Astrocyte (in vitro differentiated cells and primary cell): ENCODE results near the gene LRRC31. TPM values are rescaled to one million over a fixed set of nuclear protein-coding genes. Genes with fewer than 3 reads are reported as not detected.
A peak's percentile ranks its signal among the peaks of the same experiment; 100 is the strongest.

Source experiments
- DNase-seq: peaks from one replicate; pipeline ENCODE4 v3.0.0-alpha.2; 2010; ENCODE audit warnings: low read depth
- FAIRE-seq: peaks from 2 replicates; lab custom pipeline; 2011; peaks lifted over from hg19 to GRCh38; lab: Jason Lieb, UNC
- H2AFZ ChIP-seq: 2 replicates; pipeline ENCODE4 v1.6.0; 2012; ENCODE audit warnings: low read depth, low read length, inconsistent platforms
- H3K27ac ChIP-seq: 2 replicates; pipeline ENCODE4 v1.5.1; 2011; ENCODE audit warnings: low read depth, low read length, inconsistent platforms
- H3K27me3 ChIP-seq: 2 replicates; pipeline ENCODE4 v1.6.0; 2011; ENCODE audit warnings: low read length, inconsistent platforms; ENCODE audit not compliant: insufficient read depth
- H3K36me3 ChIP-seq: 2 replicates; pipeline ENCODE4 v1.5.1; 2011; ENCODE audit warnings: low read length, inconsistent platforms; ENCODE audit not compliant: insufficient read depth
- H3K4me1 ChIP-seq: 2 replicates; pipeline ENCODE4 v1.5.1; 2011; ENCODE audit warnings: low read length, inconsistent platforms; ENCODE audit not compliant: insufficient read depth
- H3K4me2 ChIP-seq: 2 replicates; pipeline ENCODE4 v1.6.0; 2012; ENCODE audit warnings: low read length, inconsistent platforms
- H3K4me3 ChIP-seq: 2 replicates; pipeline ENCODE4 v1.5.1; 2011; ENCODE audit warnings: low read depth, mild to moderate bottlenecking, low read length, inconsistent platforms; ENCODE audit not compliant: insufficient read depth
- H3K79me2 ChIP-seq: 2 replicates; pipeline ENCODE4 v1.6.0; 2012; ENCODE audit warnings: mild to moderate bottlenecking, low read length, inconsistent platforms; ENCODE audit not compliant: insufficient read depth
- H3K9ac ChIP-seq: 2 replicates; pipeline ENCODE4 v1.6.0; 2012; ENCODE audit warnings: mild to moderate bottlenecking, low read length, inconsistent platforms
- H3K9me3 ChIP-seq: 2 replicates; pipeline ENCODE4 v1.5.1; 2012; ENCODE audit warnings: low read depth, mild to moderate bottlenecking, low read length, inconsistent platforms; ENCODE audit not compliant: insufficient read depth
- H4K20me1 ChIP-seq: 2 replicates; pipeline ENCODE4 v1.6.0; 2012; ENCODE audit warnings: low read length, inconsistent platforms; ENCODE audit not compliant: insufficient read depth
- H3K27ac Mint-ChIP-seq: one replicate; pipeline ENCODE4 v1.8.0; 2021; ENCODE audit warnings: mild to moderate bottlenecking, mixed read lengths; ENCODE audit not compliant: unreplicated experiment
- H3K27me3 Mint-ChIP-seq: one replicate; pipeline ENCODE4 v1.8.0; 2021; ENCODE audit warnings: low read depth, mixed read lengths; ENCODE audit not compliant: unreplicated experiment
- H3K36me3 Mint-ChIP-seq: one replicate; pipeline ENCODE4 v1.8.0; 2021; ENCODE audit warnings: low read depth, mixed read lengths; ENCODE audit not compliant: unreplicated experiment
- H3K4me1 Mint-ChIP-seq: one replicate; pipeline ENCODE4 v1.8.0; 2021; ENCODE audit warnings: low read depth, mixed read lengths; ENCODE audit not compliant: unreplicated experiment
- H3K4me3 Mint-ChIP-seq: one replicate; pipeline ENCODE4 v1.8.0; 2021; ENCODE audit warnings: mild to moderate bottlenecking, moderate library complexity, mixed read lengths; ENCODE audit not compliant: unreplicated experiment
- H3K9me3 Mint-ChIP-seq: one replicate; pipeline ENCODE4 v1.8.0; 2021; ENCODE audit warnings: mild to moderate bottlenecking, mixed read lengths; ENCODE audit not compliant: unreplicated experiment
- CTCF ChIP-seq: IDR thresholded peaks from 2 replicates; pipeline ENCODE4 v1.5.1; 2011; ENCODE audit warnings: low read depth, mild to moderate bottlenecking, inconsistent platforms, low read length, moderate library complexity; ENCODE audit not compliant: insufficient read depth
- EZH2 ChIP-seq: IDR thresholded peaks from 2 replicates; pipeline ENCODE4 v1.6.1; 2012; ENCODE audit warnings: mild to moderate bottlenecking, low read length, inconsistent platforms; ENCODE audit not compliant: insufficient read depth
- total RNA-seq: library from RNA; stranded (reverse); gene quantifications from 2 replicates; pipeline ENCODE4 v1.2.1, GENCODE V29; 2021

LRRC31 gene
- total RNA-seq, 1 donor from 2014 or later: 0.16 TPM

DNA sequence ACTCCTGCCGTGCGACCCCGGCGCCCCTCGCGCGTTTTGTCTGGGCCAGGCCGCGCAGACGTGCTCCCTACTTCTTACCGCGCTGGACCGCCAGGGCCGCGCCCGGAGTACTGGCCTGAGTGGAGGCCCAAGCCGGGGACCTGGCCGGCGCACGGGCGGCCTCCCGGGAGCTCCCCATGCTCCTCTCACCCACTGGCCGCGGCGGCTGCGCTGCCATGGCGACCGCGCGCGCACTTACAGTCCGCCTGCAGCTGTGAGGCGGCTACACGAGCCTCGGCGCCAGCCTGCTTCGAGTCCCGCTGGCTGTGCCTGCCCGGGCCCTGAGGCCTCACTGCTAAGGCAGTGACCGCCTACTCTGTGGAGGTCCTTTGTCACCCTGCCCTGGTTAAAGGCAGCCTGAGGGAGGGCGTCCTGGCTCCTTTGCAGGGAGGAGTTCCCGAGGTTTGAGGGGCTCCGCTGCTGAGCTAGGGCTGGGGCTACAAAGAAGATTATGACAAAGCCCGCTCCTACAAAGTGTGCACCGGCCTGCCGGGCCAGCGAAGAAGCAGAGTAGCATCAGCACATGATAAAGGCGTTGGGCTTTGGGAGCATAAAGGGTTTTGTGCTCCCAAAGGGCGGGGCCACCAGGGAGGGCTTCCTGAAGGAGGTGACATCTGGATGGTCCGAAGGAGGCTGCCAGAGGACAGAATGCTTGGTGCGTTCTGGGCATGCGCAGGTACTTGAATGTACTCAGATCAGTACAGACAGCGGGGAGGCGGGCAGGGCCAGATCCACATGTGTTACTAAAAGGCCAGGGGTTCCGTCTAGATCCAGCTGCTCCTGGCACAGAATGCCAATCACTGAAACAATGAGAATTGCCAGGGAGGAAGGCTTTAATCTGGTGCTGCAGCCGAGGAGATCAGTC lies 57.2 kb downstream of the LRRC31 start, which contains the start of the genes LRRC34 and LRRIQ4:
TSS of gene LRRC34 (minus strand) at position 573 of the 904 bp plus-strand sequence. CDS start at position 217, 356 bp downstream.
TSS of gene LRRIQ4 (plus strand) at position 539 of the 904 bp plus-strand sequence. CDS start 9,052 bp downstream, outside the sequence.
- peak within 1 kb of the TSS; percentile 63 for H3K4me3 ChIP-seq
- H3K36me3 ChIP-seq: no peaks in the 10 kb centered on the region
- peak within 1 kb of the TSS; percentile 29 for H3K27ac ChIP-seq
- Mint-ChIP-seq H3K4me3 (peak within 1 kb of the TSS; percentile 75), H3K27me3 (peaks cover 4% of the 10 kb centered on the region), H3K9me3 (peaks cover 20% of the 10 kb centered on the region), H3K4me1 (peaks cover 3% of the 10 kb centered on the region), H3K27ac (peak within 1 kb of the TSS; percentile 73), H3K36me3 (peaks cover 2% of the 10 kb centered on the region)
- DNase-seq (peak; percentile 58), FAIRE-seq (no peak)
- H3K4me2 ChIP-seq: peak within 1 kb of the TSS; percentile 87
- no peaks in the 10 kb centered on the region for H4K20me1 ChIP-seq
- no peaks in the 10 kb centered on the region for H3K9me3 ChIP-seq
- H3K27me3 ChIP-seq: no peaks in the 10 kb centered on the region
- TF ChIP-seq EZH2: no peak
- TF ChIP-seq CTCF: no peak
- no peaks in the 10 kb centered on the region for H3K79me2 ChIP-seq
- peaks cover 19% of the 10 kb centered on the region for H3K4me1 ChIP-seq
- H3K9ac ChIP-seq: peak within 1 kb of the TSS; percentile 82
- peak within 1 kb of the TSS; percentile 99 for H2AFZ ChIP-seq

GRCh38 chr3:169811631-169812331 lies 58.0 kb downstream of the LRRC31 start:
- Mint-ChIP-seq H3K4me3 (peak overlapping the region; percentile 75), H3K27me3 (peaks cover 4% of the 10 kb centered on the region), H3K27ac (no peak overlapping the region), H3K9me3 (peaks cover 20% of the 10 kb centered on the region), H3K4me1 (peaks cover 3% of the 10 kb centered on the region), H3K36me3 (peaks cover 2% of the 10 kb centered on the region)
- peak overlapping the region; percentile 82 for H3K9ac ChIP-seq
- peak overlapping the region; percentile 87 for H3K4me2 ChIP-seq
- peak overlapping the region; percentile 63 for H3K4me3 ChIP-seq
- peaks cover 19% of the 10 kb centered on the region for H3K4me1 ChIP-seq
- TF ChIP-seq EZH2 (no peak), CTCF (no peak)
- H3K79me2 ChIP-seq: no peaks in the 10 kb centered on the region
- H4K20me1 ChIP-seq: no peaks in the 10 kb centered on the region
- peak overlapping the region; percentile 29 for H3K27ac ChIP-seq
- no peaks in the 10 kb centered on the region for H3K27me3 ChIP-seq
- H3K9me3 ChIP-seq: no peaks in the 10 kb centered on the region
- DNase-seq (peak; percentile 67), FAIRE-seq (peak; percentile 55)
- H2AFZ ChIP-seq: peak overlapping the region; percentile 99
- no peaks in the 10 kb centered on the region for H3K36me3 ChIP-seq
